HG02870 (cell line): Measurements from ENCODE around the gene TMPRSS13.
"Not testable (repeated sequence)": the region's sequence is repeated elsewhere in the genome, so short reads cannot be mapped to it uniquely, and the experiment has no call there.

ENCODE experiments used
- ATAC-seq: cut with Tn5 transposase; IDR thresholded peaks from one replicate; pipeline ENCODE4 v1.9.1; 2021; ENCODE audit warnings: mild to moderate bottlenecking, moderate library complexity; ENCODE audit not compliant: unreplicated experiment

TMPRSS13 gene

GRCh38 chr11:117875382-117876058, 53.7 kb downstream of the TMPRSS13 start:
- ATAC-seq: no peak

- no peak for ATAC-seq
Observed at GRCh38 chr11:117874910-117875381, 54.3 kb downstream of the TMPRSS13 start.

- ATAC-seq: no peak
Observed at GRCh38 chr11:117874253-117874909, 54.8 kb downstream of the TMPRSS13 start.

GRCh38 chr11:117873828-117874125, 55.4 kb downstream of the TMPRSS13 start:
- no peak for ATAC-seq

GRCh38 chr11:117872975-117873827, 56.0 kb downstream of the TMPRSS13 start:
- no peak for ATAC-seq

GRCh38 chr11:117872420-117872961, 56.7 kb downstream of the TMPRSS13 start:
- no peak for ATAC-seq

GRCh38 chr11:117871784-117872183, 57.4 kb downstream of the TMPRSS13 start:
- no peak for ATAC-seq

- no peak for ATAC-seq
Observed at GRCh38 chr11:117871160-117871559, 58.0 kb downstream of the TMPRSS13 start.

- no peak for ATAC-seq
Observed at GRCh38 chr11:117870103-117870952, 58.9 kb downstream of the TMPRSS13 start.

GRCh38 chr11:117869604-117870003, 59.6 kb downstream of the TMPRSS13 start:
- ATAC-seq: no peak

- ATAC-seq: no peak
Observed at GRCh38 chr11:117868815-117869561, 60.2 kb downstream of the TMPRSS13 start.

- no peak for ATAC-seq
Observed at GRCh38 chr11:117868088-117868487, 61.1 kb downstream of the TMPRSS13 start.

- no peak for ATAC-seq
Observed at GRCh38 chr11:117866526-117866925, 62.7 kb downstream of the TMPRSS13 start.

GRCh38 chr11:117865546-117865945, 63.7 kb downstream of the TMPRSS13 start:
- not testable (repeated sequence) for ATAC-seq

- ATAC-seq: no peak
Observed at GRCh38 chr11:117863383-117863782, 65.8 kb downstream of the TMPRSS13 start.

GRCh38 chr11:117862753-117863152, 66.4 kb downstream of the TMPRSS13 start:
- no peak for ATAC-seq

- ATAC-seq: no peak
Observed at GRCh38 chr11:117862019-117862725, 67.0 kb downstream of the TMPRSS13 start.

- no peak for ATAC-seq
Observed at GRCh38 chr11:117861151-117862018, 67.8 kb downstream of the TMPRSS13 start.
